Effector CD8-positive, alpha-beta T cell (primary cell): Measurements from ENCODE around the gene FLAD1.

Source experiments
- DNase-seq: peaks from one replicate; lab custom pipeline; 2025; lab: John Stamatoyannopoulos, UW
- total RNA-seq, 4 experiments: gene quantifications; one replicate each; lab custom pipeline; 2026; lab: John Stamatoyannopoulos, UW

FLAD1 gene
- total RNA-seq = 54.1 to 77.9 (median 61.7) reads per million in 4 experiments

DNA sequence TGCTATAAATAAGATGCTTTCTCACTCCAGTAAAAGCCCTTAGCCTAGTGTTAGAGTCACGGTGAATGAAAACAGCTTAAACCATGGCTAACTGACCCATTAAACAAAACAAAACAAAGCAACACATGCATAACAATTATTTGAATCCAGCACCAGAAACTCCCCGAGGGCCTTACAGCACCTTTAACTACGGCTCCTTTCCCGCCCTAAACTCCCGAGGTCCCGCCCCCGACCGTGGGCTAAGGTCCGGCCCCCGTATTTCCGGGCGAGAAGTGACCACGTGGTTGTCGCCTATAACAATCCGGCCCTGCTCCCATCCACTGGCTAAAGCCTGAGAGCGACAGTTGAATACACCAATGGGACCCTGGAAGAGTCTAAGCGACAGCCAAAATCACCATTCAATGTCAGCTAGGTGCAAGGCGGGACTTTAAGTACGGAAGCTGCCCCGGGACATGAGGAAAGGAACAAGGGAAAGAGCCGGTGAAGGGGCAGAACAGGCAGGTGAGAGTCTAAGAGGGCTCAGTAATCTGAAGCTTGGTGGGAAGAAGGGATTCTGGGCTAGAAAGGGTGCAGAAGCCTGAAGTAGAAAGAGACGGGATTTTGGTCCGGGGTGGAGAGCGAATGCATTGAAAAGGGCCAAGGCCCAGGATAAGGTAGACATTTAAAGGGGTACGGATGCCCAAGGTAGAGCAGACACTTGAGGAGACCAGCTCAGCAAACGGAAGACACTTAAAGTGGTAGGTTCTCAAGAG is at the start of gene FLAD1:
FLAD1 (plus strand) TSS at position 448 of the 752 bp plus-strand sequence. CDS start 351 bp downstream, outside the sequence.
- DNase-seq = peak; percentile 92

DNA sequence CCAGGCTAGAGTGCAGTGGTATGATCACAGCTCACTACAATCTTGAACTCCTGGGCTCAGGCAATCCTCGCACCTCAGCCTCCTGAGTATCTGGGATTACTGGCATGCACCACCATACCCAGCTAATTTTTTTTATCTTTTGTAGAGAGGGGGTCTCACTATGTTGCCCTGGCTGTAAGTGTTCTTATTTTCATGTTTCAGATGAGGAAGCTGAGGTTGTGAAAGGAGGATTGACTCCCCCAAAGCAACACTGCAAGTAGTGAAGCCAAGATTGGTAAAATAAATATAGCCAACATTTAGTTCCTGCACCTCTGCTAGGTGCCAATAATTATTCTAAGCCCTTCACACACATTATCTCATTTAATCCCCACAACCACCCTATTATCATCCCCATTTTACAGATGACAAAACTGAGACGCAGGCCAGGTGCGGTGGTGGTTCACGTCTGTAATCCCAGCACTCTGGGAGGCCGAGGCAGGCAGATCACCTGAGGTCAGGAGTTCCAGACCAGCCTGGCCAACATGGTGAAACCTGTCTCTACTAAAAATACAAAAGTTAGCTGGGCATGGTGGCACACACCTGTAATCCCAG is 48.7 kb upstream of the FLAD1 start:
- DNase-seq = no peak

DNA sequence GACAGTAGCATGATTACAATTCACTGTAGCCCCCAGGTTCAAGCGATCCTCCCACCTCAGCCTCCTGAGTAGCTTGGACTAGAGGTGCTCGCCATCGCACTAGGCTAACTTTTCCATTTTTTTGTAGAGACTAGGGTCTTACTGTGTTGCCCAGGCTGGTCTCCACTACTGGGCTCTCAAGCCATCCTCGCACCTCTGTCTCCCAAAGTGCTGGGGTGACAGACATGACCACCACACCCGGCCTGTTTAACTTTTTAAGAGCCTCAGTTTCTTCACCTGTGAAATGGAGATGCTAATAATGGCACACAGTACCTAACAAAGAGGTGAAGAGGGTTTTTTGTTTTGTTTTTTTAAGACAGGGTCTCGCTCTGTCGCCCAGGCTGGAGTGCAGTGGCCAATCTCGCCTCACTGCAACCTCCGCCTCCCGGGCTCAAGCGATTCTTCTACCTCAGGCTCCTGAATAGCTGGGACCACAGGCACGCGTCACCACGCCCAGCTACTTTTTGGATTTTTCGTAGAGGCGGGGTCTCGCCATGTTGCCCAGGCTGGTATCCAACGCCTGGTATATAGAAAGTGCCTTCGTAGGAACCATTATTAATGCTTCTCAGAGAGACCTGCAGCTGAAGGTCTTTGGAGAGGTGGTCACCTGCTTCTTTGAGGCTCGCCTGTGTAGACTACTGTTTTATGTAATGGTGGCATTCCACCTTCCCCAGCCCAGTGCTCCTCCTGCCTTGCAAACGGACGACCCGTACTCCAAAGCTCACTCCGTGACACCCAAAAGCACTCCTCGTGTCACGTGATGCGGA is 47.2 kb upstream of the FLAD1 start:
- DNase-seq = no peak

DNA sequence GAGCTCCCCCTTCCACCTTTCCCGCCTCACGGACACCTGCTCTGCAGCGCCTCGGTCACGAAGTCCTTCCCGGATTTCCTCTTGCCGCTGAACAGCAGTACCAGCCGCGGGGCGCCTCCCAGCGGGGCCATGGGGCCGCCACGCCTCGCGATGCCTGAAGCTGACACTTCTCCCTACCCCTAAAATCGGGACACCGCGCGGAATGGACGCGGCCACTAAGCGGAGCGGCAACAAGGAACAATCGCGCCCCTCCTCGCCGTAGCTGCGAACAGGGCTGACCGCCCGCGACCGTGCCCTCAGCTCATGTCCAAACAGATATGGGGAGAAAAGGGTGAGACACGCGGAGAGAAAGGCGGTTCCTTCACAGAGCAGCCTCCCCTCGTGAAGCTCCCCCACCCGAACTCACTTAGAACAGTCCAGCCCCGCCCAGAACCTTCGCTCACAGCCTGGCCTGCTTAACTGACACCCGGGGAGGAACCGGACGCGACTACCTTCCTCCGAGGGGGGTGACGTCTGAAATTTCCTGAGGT is 46.5 kb upstream of the FLAD1 start, which contains the start of gene PMVK:
PMVK (minus strand) TSS at position 165 of the 530 bp plus-strand sequence; CDS start at position 131, 34 bp downstream.
- peak; percentile 91 for DNase-seq

DNA sequence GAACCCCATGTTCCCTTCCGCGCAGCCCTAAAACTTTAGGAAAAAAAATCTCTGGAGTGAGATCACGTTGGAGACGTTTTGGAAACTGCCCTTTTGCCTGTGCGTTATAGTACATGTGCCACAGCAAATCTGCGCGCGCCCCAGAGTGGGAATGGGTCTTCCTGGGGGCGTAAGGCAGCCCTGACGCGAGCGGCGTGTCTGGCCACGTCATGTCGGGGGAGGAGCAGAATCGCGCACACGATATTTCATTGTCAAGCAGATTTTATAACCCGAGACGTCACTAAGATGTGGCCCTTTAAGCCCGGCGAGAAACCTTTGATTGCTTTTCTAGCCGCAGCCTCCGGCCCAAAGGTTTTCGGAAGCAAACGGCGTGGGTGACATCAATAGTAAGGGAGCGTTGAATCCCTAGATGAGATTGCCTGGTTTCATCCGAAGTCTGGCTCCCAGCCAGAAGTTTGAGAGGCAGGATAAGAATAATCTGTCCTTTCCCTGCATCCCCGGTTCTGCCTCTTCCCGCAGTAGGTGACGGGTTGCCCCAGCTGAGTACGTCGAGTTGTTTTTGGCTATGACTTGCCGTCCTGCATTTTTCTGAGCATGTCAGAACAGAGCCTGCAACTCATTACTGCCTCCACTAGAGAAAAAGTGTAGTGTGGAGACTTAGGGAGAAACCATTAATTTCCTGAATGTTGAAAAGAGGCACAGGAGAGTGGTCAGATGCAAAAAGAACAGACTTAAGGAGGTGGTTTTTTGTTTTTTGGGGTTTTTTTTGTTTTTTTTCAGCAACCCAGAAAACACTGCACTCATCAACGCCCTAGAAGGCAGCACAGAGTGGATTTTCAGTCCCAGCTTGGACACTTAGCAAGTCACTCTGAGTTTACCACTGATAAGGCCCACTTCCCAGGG is 45.8 kb upstream of the FLAD1 start:
- DNase-seq = peak; percentile 91

DNA sequence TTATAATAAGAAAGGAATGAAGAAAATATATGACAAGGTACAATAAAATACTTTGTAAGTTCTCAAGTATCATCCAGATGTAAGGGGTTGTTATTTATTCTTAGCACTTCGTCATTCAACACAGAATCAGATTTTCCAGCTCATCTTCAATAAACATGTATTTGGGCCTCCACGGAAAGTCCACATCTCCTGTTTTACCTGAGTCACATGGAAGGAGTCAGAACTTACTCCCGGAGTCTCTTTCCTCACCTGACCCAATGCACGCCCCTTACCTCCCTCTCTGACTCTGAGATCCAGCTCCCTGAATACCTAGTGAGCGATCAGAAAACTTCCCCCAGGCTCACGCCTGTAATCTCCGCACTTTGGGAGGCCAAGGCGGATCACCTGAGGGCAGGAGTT is 45.2 kb upstream of the FLAD1 start:
- DNase-seq = no peak

DNA sequence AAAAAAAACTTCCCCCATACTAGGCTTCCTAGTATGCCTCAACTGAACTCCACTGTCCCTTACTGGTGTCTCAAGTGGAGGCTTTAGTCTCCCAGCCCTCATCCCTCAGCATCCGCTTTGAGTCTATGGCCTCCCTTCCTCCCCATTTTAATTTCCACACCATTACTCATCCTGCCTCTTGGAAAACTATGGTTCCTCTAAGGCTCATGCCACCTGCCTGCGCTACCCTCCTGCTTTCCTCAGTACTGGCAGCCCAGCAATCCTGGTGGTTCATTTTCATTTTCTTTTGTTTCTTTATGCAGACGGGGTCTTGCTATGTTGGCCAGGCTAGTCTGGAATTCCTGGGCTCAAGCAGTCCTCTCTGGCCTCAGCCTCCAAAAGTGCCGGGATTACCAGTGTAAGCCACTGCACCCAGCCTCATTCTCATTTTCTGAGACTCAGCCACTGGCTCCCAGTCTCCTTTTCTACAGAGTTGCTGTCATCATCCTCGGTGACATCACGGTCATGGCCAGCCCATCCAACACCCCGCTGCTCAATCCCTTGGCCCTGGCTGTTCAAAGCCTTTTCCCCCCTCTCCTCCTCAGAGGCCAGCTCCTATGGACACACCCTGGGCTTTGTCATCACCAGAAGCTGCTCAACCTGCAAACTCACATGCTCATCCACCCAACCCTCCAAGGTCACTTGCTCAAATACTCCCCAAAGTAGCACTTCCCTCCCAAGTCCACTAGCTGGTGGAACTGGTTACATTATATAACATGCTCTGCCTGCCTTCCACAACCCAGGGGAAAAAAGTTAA is 44.3 kb upstream of the FLAD1 start:
- DNase-seq = no peak

DNA sequence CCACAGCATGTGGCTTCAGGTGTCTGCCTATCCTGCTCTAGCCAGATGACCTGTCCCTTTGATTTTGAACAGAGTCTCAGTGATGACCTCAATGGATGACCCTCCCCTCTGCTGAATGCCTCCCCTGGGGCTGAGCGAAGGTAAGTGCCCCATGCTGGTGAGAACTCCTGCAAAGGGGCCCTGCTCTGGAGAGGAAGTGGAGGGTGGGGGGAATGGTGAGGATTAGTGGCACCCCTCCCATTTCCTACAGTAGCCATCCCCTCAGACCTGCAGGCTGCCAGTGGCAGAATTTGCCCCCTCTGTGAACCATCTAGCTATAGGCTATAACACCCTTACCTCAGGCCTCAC is 43.0 kb upstream of the FLAD1 start:
- no peak for DNase-seq

DNA sequence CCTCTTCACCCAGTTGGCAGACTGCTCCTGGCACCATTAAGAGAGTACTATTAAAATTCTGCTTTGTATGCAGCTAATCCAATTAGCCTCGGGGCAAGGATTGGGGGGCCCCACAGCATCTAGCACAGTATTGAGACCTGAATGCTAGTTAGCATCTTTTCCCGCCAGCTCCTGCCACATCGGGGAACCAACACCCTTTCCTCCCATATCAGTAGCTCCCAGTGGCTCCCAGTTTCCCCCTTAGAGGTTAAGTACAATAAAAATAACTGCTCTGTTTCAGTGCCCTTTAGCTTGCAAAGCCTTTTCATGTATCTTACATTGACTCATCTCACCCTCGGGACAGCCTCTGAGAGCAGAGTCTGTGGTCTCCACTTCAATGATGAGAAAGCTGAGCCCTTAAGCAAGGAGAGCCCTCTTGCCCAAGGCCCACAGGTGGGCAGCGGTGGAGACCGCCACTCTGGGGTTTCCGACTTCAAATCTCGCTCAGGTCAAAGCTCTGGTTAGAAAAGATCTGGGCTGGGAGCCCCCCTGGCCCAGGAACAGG is 42.4 kb upstream of the FLAD1 start:
- DNase-seq = no peak

DNA sequence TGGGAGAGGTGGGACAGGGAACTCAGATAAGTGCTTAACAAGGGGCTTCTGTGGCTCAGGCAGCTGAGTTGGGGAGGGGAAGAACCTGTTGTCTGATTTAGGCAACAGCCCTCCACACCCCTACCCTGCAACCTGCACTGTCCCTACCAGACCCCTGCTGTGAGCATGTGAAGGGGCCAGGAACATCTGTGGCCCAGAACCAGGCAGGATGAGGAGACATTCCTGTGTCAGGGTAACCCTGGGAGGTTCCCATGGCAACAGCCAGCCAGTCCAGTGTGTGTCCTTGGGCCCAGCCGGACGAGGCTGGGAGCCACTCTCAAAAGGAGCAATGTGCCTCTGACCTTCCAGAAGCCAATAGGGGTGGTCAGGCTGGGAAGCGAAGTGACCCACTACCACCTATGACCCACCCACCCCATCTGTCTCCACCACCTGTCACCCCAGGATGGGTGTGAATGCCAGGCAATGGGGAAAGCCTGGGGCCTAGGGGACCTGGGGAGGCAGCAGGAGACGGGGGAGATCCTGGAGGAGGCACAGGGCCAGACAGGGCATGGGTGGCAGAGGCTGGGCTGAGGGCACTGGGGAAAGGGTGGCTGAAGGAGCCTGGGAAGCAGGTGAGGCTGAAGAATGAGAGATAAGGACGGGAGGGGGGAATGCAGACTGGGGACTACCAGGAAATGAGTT is 41.7 kb upstream of the FLAD1 start:
- DNase-seq = no peak

DNA sequence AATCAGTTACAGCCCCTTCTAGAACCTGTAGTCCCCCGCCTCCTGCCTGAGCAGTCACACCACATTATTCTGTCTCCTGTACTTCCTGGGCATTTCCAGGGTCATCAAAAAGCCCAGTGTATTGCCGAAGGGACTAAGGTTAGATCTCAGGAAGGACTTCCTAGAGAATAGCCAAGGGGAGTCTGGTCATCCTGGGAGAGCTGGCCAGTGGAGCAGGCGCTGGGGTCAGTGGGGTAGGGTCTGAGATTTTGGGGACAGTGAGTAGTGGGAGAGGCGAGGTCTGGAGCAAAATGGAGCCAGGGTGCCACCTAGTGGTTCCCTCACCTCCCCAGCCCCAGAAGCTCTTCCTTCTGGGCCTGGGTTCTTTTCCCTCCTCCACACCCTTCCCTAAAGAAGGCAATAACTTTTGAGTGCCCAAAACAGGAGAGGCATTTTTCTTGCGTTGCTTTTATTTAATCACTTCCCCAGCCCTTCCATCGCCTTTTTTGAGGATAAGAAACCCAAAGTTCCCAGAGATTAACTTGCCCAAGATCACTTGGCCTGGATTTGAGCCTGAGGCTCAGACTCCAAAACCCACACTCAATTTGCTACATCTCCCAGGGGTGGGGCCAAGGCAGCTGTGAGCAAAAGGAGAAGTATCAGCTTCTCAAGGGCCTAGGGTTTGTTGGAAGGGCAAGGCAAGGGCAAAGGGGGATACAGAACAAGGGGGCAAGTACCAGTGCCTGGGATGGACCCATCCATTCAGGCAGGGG is 39.3 kb upstream of the FLAD1 start:
- DNase-seq = no peak

DNA sequence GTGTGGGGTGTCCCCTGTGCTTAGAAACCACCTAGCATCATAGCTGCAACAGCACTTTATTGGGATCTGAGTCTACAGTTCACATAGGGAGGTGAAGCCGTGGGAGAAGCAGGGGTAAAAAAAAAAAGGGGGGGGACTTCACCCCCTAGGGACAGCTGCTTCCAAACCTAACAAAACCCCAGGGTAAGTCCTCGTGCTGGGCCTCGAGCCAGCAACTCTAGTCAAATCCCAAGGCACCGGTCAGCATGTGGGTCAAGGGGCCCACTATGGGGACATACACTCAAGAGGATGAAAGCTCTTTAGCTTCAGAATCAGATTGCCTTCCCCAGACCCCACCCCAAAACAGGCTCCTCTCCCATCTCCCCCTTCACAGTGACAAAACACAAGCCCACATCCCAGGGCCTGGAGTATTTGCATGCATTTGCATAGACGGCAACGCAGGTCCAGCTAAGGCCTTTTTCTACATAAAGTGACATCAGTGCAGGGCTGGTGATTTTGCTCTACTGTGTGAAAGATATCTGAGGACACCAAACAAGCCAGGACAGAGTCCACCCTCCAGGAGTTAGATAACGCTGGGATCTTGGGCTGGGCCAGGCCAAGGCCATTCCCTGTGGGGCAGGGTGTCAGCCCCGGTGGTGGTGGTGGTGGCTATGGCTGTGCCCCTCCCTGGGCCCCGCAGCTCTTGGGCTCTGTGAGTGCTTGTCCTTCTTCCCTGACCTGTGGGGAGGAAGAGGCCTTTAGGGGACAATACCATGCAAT is 38.6 kb upstream of the FLAD1 start:
- DNase-seq = no peak

DNA sequence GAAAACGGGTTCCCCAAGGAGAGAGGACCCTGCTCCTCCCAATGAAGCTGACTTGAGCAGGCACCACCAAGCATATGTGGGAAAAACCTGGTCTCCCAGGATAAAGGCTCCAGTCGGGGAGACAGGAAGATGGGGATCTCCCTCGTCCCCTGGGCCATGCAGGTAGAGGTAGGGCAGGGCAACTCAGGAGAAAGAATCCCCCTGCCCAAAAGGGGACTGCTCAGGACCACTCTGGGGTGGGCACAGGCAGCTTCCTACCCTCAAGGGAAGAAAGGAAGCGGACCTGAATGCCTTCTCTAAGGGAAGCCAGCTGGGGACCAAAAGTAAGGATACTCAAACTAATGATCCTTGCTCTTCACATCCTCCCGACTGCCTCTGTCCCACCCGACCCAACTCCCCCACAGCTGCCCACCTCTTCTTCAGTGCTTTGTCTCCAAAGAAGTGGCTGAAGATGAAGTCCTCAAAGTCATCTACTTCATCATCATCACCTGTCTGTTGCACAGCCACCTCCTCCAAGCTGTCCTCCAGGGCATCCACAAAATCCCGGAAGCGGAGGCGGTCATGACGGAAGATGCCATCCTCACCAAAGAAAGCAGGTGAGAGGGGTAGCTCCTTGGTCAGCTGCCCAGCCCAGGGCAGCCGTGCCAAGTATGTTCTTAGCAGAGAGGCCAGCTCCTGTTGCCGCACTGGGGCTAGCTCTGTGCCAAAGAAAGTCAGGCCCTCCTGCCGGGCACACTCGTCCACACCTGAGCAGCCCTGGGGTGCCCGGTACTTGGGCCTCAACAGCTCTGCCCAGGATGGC is 37.8 kb upstream of the FLAD1 start:
- no peak for DNase-seq

DNA sequence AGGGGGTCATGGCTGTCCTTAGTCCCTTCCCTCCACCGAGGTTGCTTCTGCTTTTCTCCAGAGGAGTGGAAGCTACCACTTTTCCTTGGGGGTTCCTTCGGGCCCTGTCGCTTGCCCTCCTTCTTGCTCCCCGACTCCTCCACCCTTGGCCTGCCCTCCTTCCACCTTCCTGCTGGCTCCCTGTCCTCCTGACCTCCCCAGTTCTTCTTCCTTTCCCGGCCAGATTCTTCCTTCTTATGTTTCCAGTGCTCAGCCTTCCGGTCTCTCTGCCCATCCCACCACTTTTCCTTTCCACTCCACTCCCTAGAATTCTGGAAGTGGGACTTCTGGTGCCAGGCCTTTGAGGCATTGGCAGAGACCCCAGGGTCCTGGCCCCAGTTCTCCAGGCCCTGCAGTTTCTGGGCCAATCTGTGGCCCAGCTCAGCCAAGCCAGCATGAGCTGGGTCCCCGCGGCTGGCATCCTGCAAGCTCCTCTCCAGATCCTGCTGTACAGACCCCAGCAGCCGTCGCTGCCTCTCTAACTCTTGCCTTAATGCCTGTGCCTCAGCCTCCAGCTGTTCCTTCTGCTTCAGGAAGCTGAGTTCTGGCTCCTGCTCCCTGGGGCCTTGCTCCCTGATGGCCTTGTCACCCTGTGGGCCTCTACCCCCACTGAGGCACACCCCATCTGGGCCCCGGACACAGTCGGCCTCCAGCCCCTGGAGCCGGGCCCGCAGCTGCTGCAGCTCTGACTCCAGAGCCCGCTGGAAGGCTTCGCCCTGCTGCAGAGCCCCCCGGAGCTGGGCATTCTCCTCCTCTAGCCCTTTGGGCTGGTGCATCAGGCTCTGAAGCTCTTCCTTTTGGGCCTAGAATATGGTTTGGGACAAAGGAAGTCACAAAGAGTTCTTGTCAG is 36.9 kb upstream of the FLAD1 start:
- no peak for DNase-seq

DNA sequence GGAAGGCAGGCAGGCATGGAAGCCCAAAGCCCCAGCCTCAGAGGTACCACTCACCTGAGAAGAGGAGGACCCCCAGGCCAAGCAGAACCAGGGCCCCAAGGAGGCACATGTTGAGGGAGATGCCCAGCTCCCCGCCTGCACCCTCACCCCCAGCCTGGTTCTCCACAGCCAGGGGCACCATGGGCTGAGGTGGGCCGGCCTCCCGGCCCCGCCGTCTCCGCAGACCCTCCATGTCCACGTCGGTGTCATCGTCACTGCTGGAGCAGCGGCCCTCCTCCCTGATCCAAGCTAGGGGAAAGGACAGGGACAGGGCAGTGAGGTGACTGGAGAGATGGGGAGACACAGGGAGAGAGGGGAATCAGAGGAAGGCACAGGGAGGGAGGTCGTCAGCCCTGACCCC is 35.1 kb upstream of the FLAD1 start:
- no peak for DNase-seq

DNA sequence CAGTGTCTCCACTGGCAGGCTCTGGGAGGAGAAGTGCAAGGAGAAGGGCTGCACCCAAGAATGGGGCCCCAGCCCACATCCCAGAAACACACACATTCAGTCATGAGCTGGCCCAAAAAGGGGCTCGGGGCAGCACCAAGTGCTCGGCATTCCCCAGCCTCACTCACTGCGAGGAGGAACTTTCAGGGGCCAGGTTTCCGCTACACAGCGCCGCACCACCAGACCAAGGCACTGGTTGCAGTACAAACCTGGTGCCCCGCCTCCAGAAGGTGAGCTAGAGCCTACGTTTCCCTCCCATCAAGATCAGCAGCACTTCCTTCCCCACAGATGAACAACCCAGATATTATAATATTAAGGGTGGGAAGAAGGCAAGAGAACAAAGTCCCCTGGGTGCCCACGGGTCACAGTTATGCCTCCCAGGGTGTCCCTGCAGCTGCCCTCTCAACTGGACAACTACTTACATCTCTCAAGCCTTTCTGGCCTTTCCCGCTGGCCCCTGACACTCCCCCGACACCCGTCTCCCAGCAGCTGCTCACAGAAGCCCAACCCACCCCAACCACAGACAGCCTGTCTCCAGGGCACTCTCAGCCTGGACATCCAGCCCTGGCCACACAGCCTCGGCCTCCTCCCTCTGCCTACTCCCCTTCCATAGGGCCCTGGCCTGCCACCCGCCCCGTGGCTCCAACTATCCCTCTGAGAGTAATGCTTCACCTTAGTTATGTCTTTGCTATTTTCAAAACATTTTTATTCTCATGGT is 31.1 kb upstream of the FLAD1 start:
- DNase-seq = peak; percentile 47
